ENCODE measurements around the gene RPS14. TPM values are rescaled to one million over a fixed set of nuclear protein-coding genes. Genes with fewer than 3 reads are reported as not detected.

Gene RPS14
- total RNA-seq, 1 experiment from 2014 or later, result 2,031 TPM

DNA sequence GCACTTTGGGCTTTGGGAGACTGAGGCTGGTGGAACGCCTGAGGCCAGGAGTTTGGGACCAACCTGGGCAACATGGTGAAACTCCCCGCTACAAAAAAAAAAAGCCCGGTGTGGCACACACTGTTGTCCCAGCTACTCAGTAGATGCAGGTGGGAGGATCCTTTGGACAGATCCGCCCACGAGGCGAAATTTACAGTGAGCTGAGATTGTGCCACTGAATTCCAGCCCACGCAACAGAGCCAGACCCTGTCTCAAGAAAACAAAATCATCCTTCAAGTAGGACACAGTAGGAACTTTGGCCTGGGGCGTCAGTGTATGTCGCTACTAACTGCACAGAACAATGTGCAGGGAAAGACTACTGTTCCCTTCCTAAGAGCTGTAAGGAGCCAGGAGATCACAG lies 4.8 kb downstream of the RPS14 start:
- Histone ChIP-seq H3K9ac (ENCODE audit: low read length) (no peak overlapping the region), H3K4me3 (ENCODE audit: low read length) (no peak overlapping the region), H3K4me1 (ENCODE audit: insufficient read depth, low read length) (peaks cover 11% of the 10 kb centered on the region), H3K27me3 (ENCODE audit: low read length) (no peaks in the 10 kb centered on the region), H2AFZ (ENCODE audit: low read length) (no peak overlapping the region), H4K20me1 (ENCODE audit: low read length) (peaks cover 62% of the 10 kb centered on the region), H3K9me3 (ENCODE audit: low read length) (no peaks in the 10 kb centered on the region), H3K4me2 (ENCODE audit: low read length) (no peak overlapping the region), H3K9me2 (replicated peaks; ENCODE audit: low read length) (no peaks in the 10 kb centered on the region), H3K36me3 (ENCODE audit: low read depth, low read length) (peaks cover 59% of the 10 kb centered on the region), H3K27ac (ENCODE audit: low read length) (no peak overlapping the region), H3F3A (ENCODE audit: low read length, unreplicated experiment) (peaks cover 20% of the 10 kb centered on the region), H3K79me2 (ENCODE audit: low read length) (peaks cover 37% of the 10 kb centered on the region)
- ChIA-PET CTCF (no interaction called here), POLR2A (ENCODE audit: unreplicated experiment) (no interaction called here)
- BruUV-seq (replicated peaks), result no TSS peak
- intact Hi-C loops (cut with micrococcal nuclease), result no loop called here
- no peak for DNase-seq
- TF ChIP-seq EZH2 (IDR thresholded peaks at IDR 0.05; ENCODE audit: low read length, unreplicated experiment) (no peak), EZH2phosphoT487 (IDR thresholded peaks at IDR 0.05; ENCODE audit: borderline replicate concordance, low read length) (no peak)
- TF ChIP-seq, protein P1, sequence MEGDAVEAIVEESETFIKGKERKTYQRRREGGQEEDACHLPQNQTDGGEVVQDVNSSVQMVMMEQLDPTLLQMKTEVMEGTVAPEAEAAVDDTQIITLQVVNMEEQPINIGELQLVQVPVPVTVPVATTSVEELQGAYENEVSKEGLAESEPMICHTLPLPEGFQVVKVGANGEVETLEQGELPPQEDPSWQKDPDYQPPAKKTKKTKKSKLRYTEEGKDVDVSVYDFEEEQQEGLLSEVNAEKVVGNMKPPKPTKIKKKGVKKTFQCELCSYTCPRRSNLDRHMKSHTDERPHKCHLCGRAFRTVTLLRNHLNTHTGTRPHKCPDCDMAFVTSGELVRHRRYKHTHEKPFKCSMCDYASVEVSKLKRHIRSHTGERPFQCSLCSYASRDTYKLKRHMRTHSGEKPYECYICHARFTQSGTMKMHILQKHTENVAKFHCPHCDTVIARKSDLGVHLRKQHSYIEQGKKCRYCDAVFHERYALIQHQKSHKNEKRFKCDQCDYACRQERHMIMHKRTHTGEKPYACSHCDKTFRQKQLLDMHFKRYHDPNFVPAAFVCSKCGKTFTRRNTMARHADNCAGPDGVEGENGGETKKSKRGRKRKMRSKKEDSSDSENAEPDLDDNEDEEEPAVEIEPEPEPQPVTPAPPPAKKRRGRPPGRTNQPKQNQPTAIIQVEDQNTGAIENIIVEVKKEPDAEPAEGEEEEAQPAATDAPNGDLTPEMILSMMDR (conservative IDR thresholded peaks at IDR 0.05; ENCODE audit: low read depth, low read length), result no peak
- ATAC-seq, result no peak

DNA sequence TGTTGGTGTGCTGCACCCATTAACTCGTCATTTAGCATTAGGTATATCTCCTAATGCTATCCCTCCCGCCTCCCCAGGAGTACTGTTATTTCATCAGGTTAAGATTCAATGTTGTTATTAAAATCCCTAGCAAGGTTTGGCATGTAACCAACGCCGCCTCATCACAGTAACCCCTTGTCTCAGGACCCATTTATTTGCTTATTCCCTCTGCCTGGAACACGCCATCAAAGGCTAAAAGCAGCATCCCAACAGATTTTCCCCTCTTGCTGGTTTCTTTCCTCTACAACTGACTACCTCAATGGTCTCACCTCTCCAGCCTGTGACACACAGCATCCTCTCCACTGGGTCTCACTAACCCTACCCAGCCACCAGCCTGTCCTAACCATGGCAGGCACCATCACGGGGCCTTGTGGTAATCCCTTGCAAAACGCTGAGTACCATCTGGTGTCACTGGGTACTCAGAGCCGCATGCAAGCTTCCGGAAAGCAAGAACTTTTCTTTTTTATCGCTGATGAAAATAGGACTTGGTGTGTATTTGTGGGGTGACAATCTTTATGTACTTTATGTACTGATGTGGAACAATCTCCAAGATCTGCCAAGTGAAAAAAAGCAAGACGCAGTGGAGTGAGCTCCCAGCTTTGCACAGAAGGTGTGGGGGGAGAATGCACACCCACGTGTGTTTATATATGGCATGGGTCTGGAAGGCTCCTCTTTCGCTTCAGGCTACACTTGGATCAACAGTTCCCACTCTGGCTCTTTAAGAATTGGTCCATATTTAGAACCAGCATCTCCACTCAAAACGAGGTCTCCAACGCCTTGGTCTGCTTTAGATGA lies 6.1 kb downstream of the RPS14 start:
- Histone ChIP-seq H4K20me1 (ENCODE audit: low read length) (peaks cover 57% of the 10 kb centered on the region), H3K4me1 (ENCODE audit: insufficient read depth, low read length) (peaks cover 11% of the 10 kb centered on the region), H3K9me2 (replicated peaks; ENCODE audit: low read length) (no peaks in the 10 kb centered on the region), H3K4me3 (ENCODE audit: low read length) (no peak overlapping the region), H3K27me3 (ENCODE audit: low read length) (no peaks in the 10 kb centered on the region), H3K36me3 (ENCODE audit: low read depth, low read length) (peaks cover 51% of the 10 kb centered on the region), H3K79me2 (ENCODE audit: low read length) (peaks cover 24% of the 10 kb centered on the region), H3F3A (ENCODE audit: low read length, unreplicated experiment) (peaks cover 20% of the 10 kb centered on the region), H2AFZ (ENCODE audit: low read length) (no peak overlapping the region), H3K27ac (ENCODE audit: low read length) (no peak overlapping the region), H3K4me2 (ENCODE audit: low read length) (no peak overlapping the region), H3K9ac (ENCODE audit: low read length) (no peak overlapping the region), H3K9me3 (ENCODE audit: low read length) (no peaks in the 10 kb centered on the region)
- intact Hi-C loops (cut with micrococcal nuclease), result no loop called here
- BruUV-seq (replicated peaks), result no TSS peak
- POLR2A ChIA-PET (ENCODE audit: unreplicated experiment), result interaction anchor here (0.6 kb wide), 1 partner anchor 335 kb away, joined by 3 read pairs; the partner anchor contains the start of gene SMIM3
- ATAC-seq (no peak), DNase-seq (no peak)
- TF ChIP-seq EZH2phosphoT487 (IDR thresholded peaks at IDR 0.05; ENCODE audit: borderline replicate concordance, low read length), result no peak
- TF ChIP-seq, protein P1 (conservative IDR thresholded peaks at IDR 0.05; ENCODE audit: low read depth, low read length), result no peak
- TF ChIP-seq EZH2 (IDR thresholded peaks at IDR 0.05; ENCODE audit: low read length, unreplicated experiment), result no peak
- CTCF ChIA-PET, result no interaction called here

DNA sequence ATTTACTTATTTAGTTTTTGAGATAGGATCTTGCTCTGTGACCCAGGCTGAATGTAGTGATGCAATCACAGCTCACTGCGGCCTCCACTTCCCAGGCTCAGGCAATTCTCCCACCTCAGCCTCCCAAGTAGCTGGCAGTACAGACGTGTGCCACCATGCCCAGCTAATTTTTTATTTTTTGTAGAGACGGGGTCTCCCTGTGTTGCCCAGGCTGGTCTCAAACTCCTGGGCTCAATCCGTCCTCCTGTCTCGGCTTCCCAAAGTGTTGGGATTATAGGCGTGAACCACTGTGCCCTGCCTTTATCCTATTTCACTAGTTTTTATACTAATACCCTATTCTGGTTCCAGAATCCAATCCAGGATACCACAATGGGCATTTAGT lies 6.8 kb downstream of the RPS14 start:
- ChIA-PET CTCF (no interaction called here), POLR2A (ENCODE audit: unreplicated experiment) (interaction anchor here (0.6 kb wide), 1 partner anchor 336 kb away, joined by 3 read pairs; the partner anchor contains the start of gene SMIM3)
- H3K4me3 ChIP-seq (ENCODE audit: low read length), result no peak overlapping the region
- H3K27ac ChIP-seq (ENCODE audit: low read length), result no peak overlapping the region
- H3K9me2 ChIP-seq (replicated peaks; ENCODE audit: low read length), result no peaks in the 10 kb centered on the region
- H3K9ac ChIP-seq (ENCODE audit: low read length), result no peak overlapping the region
- no peak overlapping the region for H2AFZ ChIP-seq (ENCODE audit: low read length)
- peaks cover 44% of the 10 kb centered on the region for H3K36me3 ChIP-seq (ENCODE audit: low read depth, low read length)
- intact Hi-C loops (cut with micrococcal nuclease), result no loop called here
- no peaks in the 10 kb centered on the region for H3K27me3 ChIP-seq (ENCODE audit: low read length)
- peaks cover 20% of the 10 kb centered on the region for H3F3A ChIP-seq (ENCODE audit: low read length, unreplicated experiment)
- no peak overlapping the region for H3K4me2 ChIP-seq (ENCODE audit: low read length)
- peaks cover 49% of the 10 kb centered on the region for H4K20me1 ChIP-seq (ENCODE audit: low read length)
- peaks cover 16% of the 10 kb centered on the region for H3K79me2 ChIP-seq (ENCODE audit: low read length)
- ATAC-seq, result no peak; the same call in 1 of the 2 replicates
- H3K4me1 ChIP-seq (ENCODE audit: insufficient read depth, low read length), result peaks cover 4% of the 10 kb centered on the region
- DNase-seq, result no peak
- no TSS peak for BruUV-seq (replicated peaks)
- H3K9me3 ChIP-seq (ENCODE audit: low read length), result no peaks in the 10 kb centered on the region
- TF ChIP-seq, protein P1 (conservative IDR thresholded peaks at IDR 0.05; ENCODE audit: low read depth, low read length), result no peak
- TF ChIP-seq EZH2 (IDR thresholded peaks at IDR 0.05; ENCODE audit: low read length, unreplicated experiment), result no peak
- no peak for TF ChIP-seq EZH2phosphoT487 (IDR thresholded peaks at IDR 0.05; ENCODE audit: borderline replicate concordance, low read length)

Data from PC-3 (cell line).